CD4-positive, alpha-beta T cell (primary cell): ENCODE data around the gene FHOD3. TPM values are rescaled to one million over a fixed set of nuclear protein-coding genes. Genes with fewer than 3 reads are reported as not detected.

Experiments used
- ATAC-seq: fragments of 200-7000 bp; cut with Tn5 transposase; one replicate; pipeline ENCODE4 v1.10.0; 2022; ENCODE audit warnings: mild to moderate bottlenecking; ENCODE audit not compliant: poor library complexity
- CTCF ChIA-PET: fragments of 350-600 bp; sonication (Branson Sonifier 250); formaldehyde crosslinking; loops from one replicate; lab custom pipeline; 2021; ENCODE audit warnings: antibody characterized with exemption, inconsistent platforms; lab: Charles Lee
- POLR2A ChIA-PET: fragments of 350-600 bp; sonication (Branson Sonifier 250); formaldehyde crosslinking; loops from one replicate; lab custom pipeline; 2021; ENCODE audit warnings: antibody characterized with exemption, inconsistent platforms; lab: Charles Lee
- DNase-seq, 14 experiments: peaks; one replicate each; pipeline ENCODE4 v3.0.0-alpha.2; 2013 to 2020; ENCODE audit warnings: mixed read lengths in 2 of 14
- H3K27ac ChIP-seq, 2 donors: one replicate each; pipeline versions ENCODE4 v1.5.1 to v1.7.0; 2013; ENCODE audit warnings: low read length in 2 of 2, low read depth in 1 of 2, mild to moderate bottlenecking in 1 of 2
- H3K27me3 ChIP-seq, 2 experiments: 1 replicate in 1 of 2; 2 replicates in 1 of 2; pipeline versions ENCODE4 v1.6.1 to v1.7.0; 2013; ENCODE audit warnings: low read length in 2 of 2, control low read depth in 1 of 2, mild to moderate bottlenecking in 1 of 2, moderate library complexity in 1 of 2; ENCODE audit not compliant: insufficient read depth in 2 of 2, control insufficient read depth in 1 of 2
- H3K36me3 ChIP-seq: one replicate; pipeline ENCODE4 v1.6.1; 2013; ENCODE audit warnings: low read length, control low read depth; ENCODE audit not compliant: insufficient read depth
- H3K4me1 ChIP-seq: one replicate; pipeline ENCODE4 v1.6.1; 2013; ENCODE audit warnings: low read length, control low read depth; ENCODE audit not compliant: insufficient read depth
- H3K4me3 ChIP-seq: one replicate; pipeline ENCODE4 v1.5.1; 2013; ENCODE audit warnings: mild to moderate bottlenecking, low read length, moderate library complexity
- H3K9me3 ChIP-seq, 2 experiments: 1 replicate in 1 of 2; 2 replicates in 1 of 2; pipeline versions ENCODE4 v1.6.1 to v1.7.0; 2013; ENCODE audit warnings: low read length in 2 of 2, mild to moderate bottlenecking in 2 of 2, control low read depth in 1 of 2, moderate library complexity in 1 of 2; ENCODE audit not compliant: control insufficient read depth in 1 of 2, insufficient read depth in 1 of 2
- H3K27ac Mint-ChIP-seq: one replicate; pipeline ENCODE4 v1.8.0; 2020; ENCODE audit warnings: mixed read lengths
- H3K27me3 Mint-ChIP-seq: one replicate; pipeline ENCODE4 v1.8.0; 2021; ENCODE audit warnings: mixed read lengths
- H3K36me3 Mint-ChIP-seq: one replicate; pipeline ENCODE4 v1.8.0; 2021; ENCODE audit warnings: low read depth, mixed read lengths
- H3K4me1 Mint-ChIP-seq: one replicate; pipeline ENCODE4 v1.8.0; 2021; ENCODE audit warnings: low read depth, mixed read lengths
- H3K4me3 Mint-ChIP-seq: one replicate; pipeline ENCODE4 v1.8.0; 2020; ENCODE audit warnings: mild to moderate bottlenecking, mixed read lengths
- H3K9me3 Mint-ChIP-seq: one replicate; pipeline ENCODE4 v1.8.0; 2020; ENCODE audit warnings: mixed read lengths
- CTCF ChIP-seq: fragments of 200-600 bp; IDR thresholded peaks from one replicate; pipeline ENCODE4 v1.8.0; 2022; ENCODE audit warnings: antibody characterized with exemption, mild to moderate bottlenecking
- intact Hi-C, 2 experiments: fragments of 100-400 bp; cut with DNase I in 1 of 2; cut with micrococcal nuclease in 1 of 2; formaldehyde crosslinking; loops; one replicate each; pipeline versions ENCODE4 v1.15.1 to v1.9.0; 2023 to 2025; cut with DNase I, micrococcal nuclease
- total RNA-seq, 174 experiments: library from RNA in 2 of 174; stranded (reverse) in 2 of 174; gene quantifications; one replicate each; pipeline ENCODE4 v1.2.3 and lab custom pipeline; 2021 to 2026

Gene FHOD3
- total RNA-seq, 2 experiments from 2014 or later: not detected

GRCh38 chr18:36492604-36493329 lies 195.3 kb downstream of the FHOD3 start:
- POLR2A ChIA-PET: no interaction called here
- Histone ChIP-seq H3K36me3 (no peaks in the 10 kb centered on the region), H3K4me3 (no peak overlapping the region), H3K4me1 (no peaks in the 10 kb centered on the region), H3K27ac (no peak overlapping the region), H3K27me3 (peaks cover 0 to 6% of the 10 kb centered on the region in 2 experiments), H3K9me3 (no peaks in the 10 kb centered on the region)
- ATAC-seq (no peak), DNase-seq (no peak)
- no peaks in the 10 kb centered on the region for H3K9me3 Mint-ChIP-seq
- peaks cover 4% of the 10 kb centered on the region for H3K27me3 Mint-ChIP-seq
- TF ChIP-seq CTCF: no peak
- intact Hi-C loops: no loop called here
- CTCF ChIA-PET: no interaction called here
- no peaks in the 10 kb centered on the region for H3K4me1 Mint-ChIP-seq
- no peak overlapping the region for H3K4me3 Mint-ChIP-seq
- no peak overlapping the region for H3K27ac Mint-ChIP-seq
- H3K36me3 Mint-ChIP-seq: no peaks in the 10 kb centered on the region

GRCh38 chr18:36493349-36494159 lies 196.0 kb downstream of the FHOD3 start:
- H3K27ac ChIP-seq: no peak overlapping the region
- no peak overlapping the region for H3K27ac Mint-ChIP-seq
- no peaks in the 10 kb centered on the region for H3K4me1 Mint-ChIP-seq
- ChIA-PET POLR2A (no interaction called here), CTCF (no interaction called here)
- no peak for DNase-seq
- H3K36me3 Mint-ChIP-seq: no peaks in the 10 kb centered on the region
- peaks cover 0 to 6% of the 10 kb centered on the region in 2 experiments for H3K27me3 ChIP-seq
- no peaks in the 10 kb centered on the region for H3K36me3 ChIP-seq
- no peak overlapping the region for H3K4me3 ChIP-seq
- H3K9me3 Mint-ChIP-seq: no peaks in the 10 kb centered on the region
- H3K4me3 Mint-ChIP-seq: no peak overlapping the region
- H3K9me3 ChIP-seq: no peaks in the 10 kb centered on the region
- TF ChIP-seq CTCF: no peak
- peaks cover 3% of the 10 kb centered on the region for H3K27me3 Mint-ChIP-seq
- H3K4me1 ChIP-seq: no peaks in the 10 kb centered on the region
- ATAC-seq: no peak
- intact Hi-C loops: no loop called here

GRCh38 chr18:36494160-36494437 lies 196.6 kb downstream of the FHOD3 start:
- no peaks in the 10 kb centered on the region for H3K9me3 Mint-ChIP-seq
- H3K36me3 ChIP-seq: no peaks in the 10 kb centered on the region
- H3K27ac Mint-ChIP-seq: no peak overlapping the region
- no peaks in the 10 kb centered on the region for H3K4me1 Mint-ChIP-seq
- no peak overlapping the region for H3K4me3 Mint-ChIP-seq
- no peak for TF ChIP-seq CTCF
- H3K36me3 Mint-ChIP-seq: no peaks in the 10 kb centered on the region
- DNase-seq: no peak
- H3K4me3 ChIP-seq: no peak overlapping the region
- POLR2A ChIA-PET: no interaction called here
- H3K27ac ChIP-seq: no peak overlapping the region
- no peaks in the 10 kb centered on the region for H3K4me1 ChIP-seq
- CTCF ChIA-PET: no interaction called here
- peaks cover 0 to 2% of the 10 kb centered on the region in 2 experiments for H3K27me3 ChIP-seq
- H3K9me3 ChIP-seq: no peaks in the 10 kb centered on the region
- intact Hi-C loops: no loop called here
- no peak for ATAC-seq
- H3K27me3 Mint-ChIP-seq: no peaks in the 10 kb centered on the region
